ENCODE results near the gene ARHGAP24. TPM values are rescaled to one million over a fixed set of nuclear protein-coding genes. Genes with fewer than 3 reads are reported as not detected.

Gene ARHGAP24
- total and polyA plus RNA-seq, 2 donors (not counting 1 experiment from before 2014, with no cell fraction given), result 15.9 to 40.5 TPM

DNA sequence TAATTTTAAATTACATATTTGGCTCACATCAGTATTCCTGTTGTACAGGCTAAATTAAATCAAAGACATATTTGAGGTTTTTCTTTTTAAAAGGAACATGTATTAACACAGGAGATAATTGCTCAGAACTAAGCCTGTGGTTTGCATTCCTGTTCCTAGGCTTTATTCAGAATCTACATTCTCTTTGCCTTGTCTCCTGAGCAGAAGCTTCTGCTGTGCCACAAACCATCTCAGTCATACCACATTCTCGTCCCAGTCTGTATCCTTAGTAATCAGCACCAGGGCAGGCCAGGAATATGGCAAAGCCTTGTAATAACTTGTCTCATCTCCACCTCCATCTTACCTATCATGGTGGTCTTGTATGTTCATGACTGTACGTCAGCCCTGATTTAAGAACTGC, 162.8 kb downstream of the ARHGAP24 start:
- H3K9me3 ChIP-seq (ENCODE audit: control insufficient read depth, insufficient read depth, low read depth, low read length), result no peaks in the 10 kb centered on the region
- no peak overlapping the region for H3K9ac ChIP-seq (ENCODE audit: insufficient read depth, low read length)
- DNase-seq (ENCODE audit: low read depth in 2 of 2), result no peak
- no peak overlapping the region for H3K4me2 ChIP-seq (ENCODE audit: extremely low read depth, insufficient read depth, low read length)
- no peak overlapping the region for H2AFZ ChIP-seq (ENCODE audit: low read length)
- no peaks in the 10 kb centered on the region for H3K27me3 ChIP-seq (ENCODE audit: control insufficient read depth, insufficient read depth, low read length)
- no peaks in the 10 kb centered on the region for H4K20me1 ChIP-seq (ENCODE audit: control insufficient read depth, extremely low read depth, insufficient read depth, low read length)
- H3K4me3 ChIP-seq (replicated peaks in 1 of 4; ENCODE audit: control extremely low read depth in 1 of 4, insufficient read depth in 1 of 4, low read depth in 3 of 4, low read length in 4 of 4), result no peak overlapping the region
- H3K79me2 ChIP-seq (ENCODE audit: control insufficient read depth, insufficient read depth, low read length), result no peaks in the 10 kb centered on the region
- no peak for TF ChIP-seq EZH2 (IDR thresholded peaks at IDR 0.05; ENCODE audit: low read length, missing control alignments)
- TF ChIP-seq, protein P1, sequence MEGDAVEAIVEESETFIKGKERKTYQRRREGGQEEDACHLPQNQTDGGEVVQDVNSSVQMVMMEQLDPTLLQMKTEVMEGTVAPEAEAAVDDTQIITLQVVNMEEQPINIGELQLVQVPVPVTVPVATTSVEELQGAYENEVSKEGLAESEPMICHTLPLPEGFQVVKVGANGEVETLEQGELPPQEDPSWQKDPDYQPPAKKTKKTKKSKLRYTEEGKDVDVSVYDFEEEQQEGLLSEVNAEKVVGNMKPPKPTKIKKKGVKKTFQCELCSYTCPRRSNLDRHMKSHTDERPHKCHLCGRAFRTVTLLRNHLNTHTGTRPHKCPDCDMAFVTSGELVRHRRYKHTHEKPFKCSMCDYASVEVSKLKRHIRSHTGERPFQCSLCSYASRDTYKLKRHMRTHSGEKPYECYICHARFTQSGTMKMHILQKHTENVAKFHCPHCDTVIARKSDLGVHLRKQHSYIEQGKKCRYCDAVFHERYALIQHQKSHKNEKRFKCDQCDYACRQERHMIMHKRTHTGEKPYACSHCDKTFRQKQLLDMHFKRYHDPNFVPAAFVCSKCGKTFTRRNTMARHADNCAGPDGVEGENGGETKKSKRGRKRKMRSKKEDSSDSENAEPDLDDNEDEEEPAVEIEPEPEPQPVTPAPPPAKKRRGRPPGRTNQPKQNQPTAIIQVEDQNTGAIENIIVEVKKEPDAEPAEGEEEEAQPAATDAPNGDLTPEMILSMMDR (conservative IDR thresholded peaks at IDR 0.05 in 1 of 2, IDR thresholded peaks at IDR 0.05 in 1 of 2; ENCODE audit: low read depth in 1 of 2, low read length in 2 of 2), result no peak
- H3K36me3 ChIP-seq (ENCODE audit: control insufficient read depth, insufficient read depth, low read length), result no peaks in the 10 kb centered on the region
- no peak overlapping the region for H3K27ac ChIP-seq (ENCODE audit: insufficient read depth, low read length)
- no peaks in the 10 kb centered on the region for H3K4me1 ChIP-seq (ENCODE audit: control insufficient read depth, extremely low read depth, insufficient read depth, low read length)

DNA sequence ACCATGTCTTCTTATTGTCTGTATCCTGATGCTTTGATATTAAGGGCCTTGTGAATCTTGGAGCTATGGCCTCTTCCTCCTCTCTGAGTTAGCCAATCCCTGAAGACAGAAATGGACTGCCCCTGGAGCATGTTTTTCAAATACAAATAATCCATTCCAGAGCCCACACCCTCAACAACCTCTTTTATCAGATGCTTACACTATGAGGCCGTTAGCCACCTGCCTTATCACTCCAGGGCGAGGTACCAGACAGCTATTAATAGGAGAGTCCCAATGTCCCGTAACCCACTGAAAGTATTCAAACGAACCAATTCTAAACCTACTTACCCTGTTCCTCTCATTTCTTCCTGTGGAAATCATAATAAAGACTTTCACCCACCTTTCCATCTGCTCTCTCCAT, 165.0 kb downstream of the ARHGAP24 start:
- H3K4me1 ChIP-seq (ENCODE audit: control insufficient read depth, extremely low read depth, insufficient read depth, low read length), result no peaks in the 10 kb centered on the region
- no peak for TF ChIP-seq EZH2 (IDR thresholded peaks at IDR 0.05; ENCODE audit: low read length, missing control alignments)
- TF ChIP-seq, protein P1 (conservative IDR thresholded peaks at IDR 0.05 in 1 of 2, IDR thresholded peaks at IDR 0.05 in 1 of 2; ENCODE audit: low read depth in 1 of 2, low read length in 2 of 2), result no peak
- no peak for DNase-seq (ENCODE audit: low read depth in 2 of 2)

DNA sequence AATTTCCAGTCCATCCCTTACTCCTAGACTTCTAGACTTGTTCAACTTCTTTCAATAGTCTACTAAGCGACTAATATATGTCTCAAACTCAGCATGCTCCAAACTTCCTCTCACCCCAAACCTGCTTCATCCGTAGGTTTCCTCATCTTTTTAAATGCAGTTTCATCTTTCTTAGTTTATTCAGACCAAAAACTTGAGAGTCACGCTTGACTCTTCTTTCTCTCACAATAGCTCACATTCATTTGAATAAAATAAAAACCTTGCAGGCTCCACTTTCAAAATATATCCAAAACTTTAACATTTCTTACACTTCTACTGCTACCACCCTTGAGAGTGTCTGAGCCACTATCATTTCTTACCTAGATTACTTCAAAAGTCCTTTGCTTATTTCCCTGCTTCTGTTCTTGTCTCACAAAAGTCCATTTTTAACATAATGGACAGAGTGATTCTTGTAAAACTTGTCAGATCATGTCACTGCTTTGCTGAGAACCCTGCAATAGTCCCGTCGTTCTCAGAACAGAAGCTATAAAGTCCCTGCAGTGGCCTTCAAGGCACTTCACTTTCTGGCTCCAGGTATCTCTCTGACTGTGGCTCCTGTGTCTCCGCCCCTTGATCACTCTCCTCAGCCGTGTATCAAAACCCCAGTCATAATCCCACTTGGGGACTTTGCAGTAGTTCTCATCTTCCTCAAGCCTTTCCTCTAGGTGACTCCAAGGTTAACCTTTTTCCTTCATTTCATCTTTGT, 167.6 kb downstream of the ARHGAP24 start:
- H2AFZ ChIP-seq (ENCODE audit: low read length), result no peak overlapping the region
- no peaks in the 10 kb centered on the region for H3K9me3 ChIP-seq (ENCODE audit: control insufficient read depth, insufficient read depth, low read depth, low read length)
- no peak overlapping the region for H3K4me3 ChIP-seq (replicated peaks in 1 of 4; ENCODE audit: control extremely low read depth in 1 of 4, insufficient read depth in 1 of 4, low read depth in 3 of 4, low read length in 4 of 4)
- TF ChIP-seq, protein P1 (conservative IDR thresholded peaks at IDR 0.05 in 1 of 2, IDR thresholded peaks at IDR 0.05 in 1 of 2; ENCODE audit: low read depth in 1 of 2, low read length in 2 of 2), result no peak
- TF ChIP-seq EZH2 (IDR thresholded peaks at IDR 0.05; ENCODE audit: low read length, missing control alignments), result no peak
- H3K9ac ChIP-seq (ENCODE audit: insufficient read depth, low read length), result no peak overlapping the region
- H3K36me3 ChIP-seq (ENCODE audit: control insufficient read depth, insufficient read depth, low read length), result no peaks in the 10 kb centered on the region
- no peak overlapping the region for H3K4me2 ChIP-seq (ENCODE audit: extremely low read depth, insufficient read depth, low read length)
- no peak for DNase-seq (ENCODE audit: low read depth in 2 of 2)
- H3K79me2 ChIP-seq (ENCODE audit: control insufficient read depth, insufficient read depth, low read length), result no peaks in the 10 kb centered on the region
- H3K27ac ChIP-seq (ENCODE audit: insufficient read depth, low read length), result no peak overlapping the region
- H4K20me1 ChIP-seq (ENCODE audit: control insufficient read depth, extremely low read depth, insufficient read depth, low read length), result no peaks in the 10 kb centered on the region
- H3K4me1 ChIP-seq (ENCODE audit: control insufficient read depth, extremely low read depth, insufficient read depth, low read length), result no peaks in the 10 kb centered on the region
- no peaks in the 10 kb centered on the region for H3K27me3 ChIP-seq (ENCODE audit: control insufficient read depth, insufficient read depth, low read length)

More for the DNA sequence above, 165.0 kb downstream of the ARHGAP24 start:
- H3K27ac ChIP-seq (ENCODE audit: insufficient read depth, low read length), result no peak overlapping the region
- no peaks in the 10 kb centered on the region for H3K27me3 ChIP-seq (ENCODE audit: control insufficient read depth, insufficient read depth, low read length)
- no peak overlapping the region for H3K9ac ChIP-seq (ENCODE audit: insufficient read depth, low read length)
- H3K79me2 ChIP-seq (ENCODE audit: control insufficient read depth, insufficient read depth, low read length), result no peaks in the 10 kb centered on the region
- H3K4me3 ChIP-seq (replicated peaks in 1 of 4; ENCODE audit: control extremely low read depth in 1 of 4, insufficient read depth in 1 of 4, low read depth in 3 of 4, low read length in 4 of 4), result no peak overlapping the region
- no peaks in the 10 kb centered on the region for H4K20me1 ChIP-seq (ENCODE audit: control insufficient read depth, extremely low read depth, insufficient read depth, low read length)
- H3K36me3 ChIP-seq (ENCODE audit: control insufficient read depth, insufficient read depth, low read length), result no peaks in the 10 kb centered on the region
- no peak overlapping the region for H2AFZ ChIP-seq (ENCODE audit: low read length)
- no peaks in the 10 kb centered on the region for H3K9me3 ChIP-seq (ENCODE audit: control insufficient read depth, insufficient read depth, low read depth, low read length)
- H3K4me2 ChIP-seq (ENCODE audit: extremely low read depth, insufficient read depth, low read length), result no peak overlapping the region
